ENCODE data around the gene LDLRAD1. TPM values are rescaled to one million over a fixed set of nuclear protein-coding genes. Genes with fewer than 3 reads are reported as not detected.

The LDLRAD1 gene
- total RNA-seq, 1 experiment from 2014 or later = not detected

DNA sequence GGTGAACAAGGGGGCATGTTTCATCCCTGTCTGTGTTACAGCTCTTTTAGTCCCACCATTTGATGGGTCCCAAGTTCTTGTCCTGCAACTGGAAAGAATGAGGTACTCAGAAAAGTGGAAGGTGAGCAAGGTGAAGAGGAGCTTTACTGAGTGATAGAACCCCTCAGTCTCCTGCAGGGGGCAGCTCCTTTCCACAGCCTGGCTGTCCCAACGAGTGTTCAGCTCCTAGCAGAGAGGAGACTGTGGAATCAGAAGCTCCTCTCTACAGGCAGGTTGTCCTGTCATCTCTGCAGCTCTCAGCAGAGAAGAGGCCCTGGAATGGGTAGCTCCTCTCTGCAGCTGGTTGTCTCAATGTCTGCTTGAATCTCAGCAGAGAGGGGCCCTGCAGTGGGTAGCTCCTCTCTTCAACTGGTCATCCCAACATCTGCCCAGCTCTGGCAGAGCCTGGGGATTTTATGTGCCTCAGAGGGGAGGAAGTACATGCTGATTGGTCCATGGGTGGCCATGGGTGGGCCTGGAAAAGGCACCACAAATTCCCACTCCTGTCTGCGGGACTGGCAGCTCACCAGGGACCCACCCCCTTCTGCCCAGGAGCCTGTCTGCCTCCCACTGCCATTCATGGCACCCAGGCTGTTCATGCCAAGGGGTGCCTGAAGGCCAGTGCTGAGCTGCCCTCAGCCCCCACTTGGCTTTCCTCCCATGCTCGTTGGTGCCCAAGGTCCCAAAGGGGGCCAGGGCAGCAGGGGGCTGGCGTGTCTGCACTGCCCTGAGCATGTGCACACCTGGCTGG, 25.7 kb downstream of the LDLRAD1 start:
- H3K27ac ChIP-seq (ENCODE audit: low read length) = no peak overlapping the region
- H3K27me3 ChIP-seq (ENCODE audit: control insufficient read depth, insufficient read depth, low read length) = no peaks in the 10 kb centered on the region
- H3K9me3 ChIP-seq (ENCODE audit: control insufficient read depth, insufficient read depth, low read depth, low read length) = no peaks in the 10 kb centered on the region
- intact Hi-C loops (cut with micrococcal nuclease; ENCODE audit: unreplicated experiment) = no loop called here
- no peak overlapping the region for H3K4me3 ChIP-seq (ENCODE audit: low read depth in 2 of 2, low read length in 2 of 2)
- TF ChIP-seq, protein P1, sequence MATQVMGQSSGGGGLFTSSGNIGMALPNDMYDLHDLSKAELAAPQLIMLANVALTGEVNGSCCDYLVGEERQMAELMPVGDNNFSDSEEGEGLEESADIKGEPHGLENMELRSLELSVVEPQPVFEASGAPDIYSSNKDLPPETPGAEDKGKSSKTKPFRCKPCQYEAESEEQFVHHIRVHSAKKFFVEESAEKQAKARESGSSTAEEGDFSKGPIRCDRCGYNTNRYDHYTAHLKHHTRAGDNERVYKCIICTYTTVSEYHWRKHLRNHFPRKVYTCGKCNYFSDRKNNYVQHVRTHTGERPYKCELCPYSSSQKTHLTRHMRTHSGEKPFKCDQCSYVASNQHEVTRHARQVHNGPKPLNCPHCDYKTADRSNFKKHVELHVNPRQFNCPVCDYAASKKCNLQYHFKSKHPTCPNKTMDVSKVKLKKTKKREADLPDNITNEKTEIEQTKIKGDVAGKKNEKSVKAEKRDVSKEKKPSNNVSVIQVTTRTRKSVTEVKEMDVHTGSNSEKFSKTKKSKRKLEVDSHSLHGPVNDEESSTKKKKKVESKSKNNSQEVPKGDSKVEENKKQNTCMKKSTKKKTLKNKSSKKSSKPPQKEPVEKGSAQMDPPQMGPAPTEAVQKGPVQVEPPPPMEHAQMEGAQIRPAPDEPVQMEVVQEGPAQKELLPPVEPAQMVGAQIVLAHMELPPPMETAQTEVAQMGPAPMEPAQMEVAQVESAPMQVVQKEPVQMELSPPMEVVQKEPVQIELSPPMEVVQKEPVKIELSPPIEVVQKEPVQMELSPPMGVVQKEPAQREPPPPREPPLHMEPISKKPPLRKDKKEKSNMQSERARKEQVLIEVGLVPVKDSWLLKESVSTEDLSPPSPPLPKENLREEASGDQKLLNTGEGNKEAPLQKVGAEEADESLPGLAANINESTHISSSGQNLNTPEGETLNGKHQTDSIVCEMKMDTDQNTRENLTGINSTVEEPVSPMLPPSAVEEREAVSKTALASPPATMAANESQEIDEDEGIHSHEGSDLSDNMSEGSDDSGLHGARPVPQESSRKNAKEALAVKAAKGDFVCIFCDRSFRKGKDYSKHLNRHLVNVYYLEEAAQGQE (IDR thresholded peaks at IDR 0.05; ENCODE audit: insufficient read depth in 1 of 2, low read depth in 2 of 2, low read length in 1 of 2) = no peak
- TF ChIP-seq POLR2AphosphoS5 (IDR thresholded peaks at IDR 0.05; ENCODE audit: low read depth, low read length) (no peak), SIN3A (IDR thresholded peaks at IDR 0.05; ENCODE audit: borderline replicate concordance, insufficient read depth, low read depth, low read length) (no peak), TCF7L2 (IDR thresholded peaks at IDR 0.05; ENCODE audit: low read depth, low read length) (no peak)
- in situ Hi-C loops (cut with HindIII; ENCODE audit: low pct_unique_long_range_greater_than_20kb, low sequenced_read_pairs) = no loop called here
- no TSS peak for BruUV-seq (replicated peaks)
- H3K4me1 ChIP-seq (ENCODE audit: control insufficient read depth, insufficient read depth, low read length) = no peaks in the 10 kb centered on the region
- no peaks in the 10 kb centered on the region for H3K36me3 ChIP-seq (ENCODE audit: control insufficient read depth, insufficient read depth, low read length)
- no peak for DNase-seq (ENCODE audit: low read depth, low spot score)
- POLR2A ChIA-PET = interaction anchor here (0.7 kb wide), 1 partner anchor 525 kb away, joined by 3 read pairs; no protein-coding TSS in a partner anchor
- no peak for ATAC-seq
- CTCF ChIA-PET = interaction anchor here (0.6 kb wide), 1 partner anchor 13 kb away, joined by 8 read pairs; no protein-coding TSS in a partner anchor

DNA sequence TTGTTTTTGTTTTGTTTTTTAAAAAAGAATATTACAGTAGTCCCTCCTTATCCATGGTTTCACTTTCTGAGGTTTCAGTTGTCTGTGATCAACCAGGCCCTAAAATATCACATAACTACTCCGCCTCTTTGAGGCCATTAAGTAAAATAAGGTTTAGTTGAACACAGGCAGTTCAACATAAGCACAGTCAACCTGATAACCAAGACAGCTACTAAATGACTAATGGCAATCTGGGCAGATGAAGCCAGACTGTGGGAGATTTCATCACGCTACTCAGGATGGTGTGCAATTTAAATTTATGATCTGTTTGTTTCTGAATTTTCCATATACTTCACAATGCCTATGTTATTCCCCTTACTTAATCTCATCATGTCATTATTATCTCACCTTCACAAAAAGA, 30.1 kb downstream of the LDLRAD1 start:
- CTCF ChIA-PET = no interaction called here
- intact Hi-C loops (cut with micrococcal nuclease; ENCODE audit: unreplicated experiment) = no loop called here
- Histone ChIP-seq H3K9me3 (ENCODE audit: control insufficient read depth, insufficient read depth, low read depth, low read length) (no peaks in the 10 kb centered on the region), H3K4me3 (ENCODE audit: low read depth in 2 of 2, low read length in 2 of 2) (no peak overlapping the region), H3K36me3 (ENCODE audit: control insufficient read depth, insufficient read depth, low read length) (no peaks in the 10 kb centered on the region), H3K27me3 (ENCODE audit: control insufficient read depth, insufficient read depth, low read length) (no peaks in the 10 kb centered on the region), H3K27ac (ENCODE audit: low read length) (no peak overlapping the region), H3K4me1 (ENCODE audit: control insufficient read depth, insufficient read depth, low read length) (no peaks in the 10 kb centered on the region)
- in situ Hi-C loops (cut with HindIII; ENCODE audit: low pct_unique_long_range_greater_than_20kb, low sequenced_read_pairs) = no loop called here
- no peak for DNase-seq (ENCODE audit: low read depth, low spot score)
- TF ChIP-seq, protein P1 (IDR thresholded peaks at IDR 0.05; ENCODE audit: insufficient read depth in 1 of 2, low read depth in 2 of 2, low read length in 1 of 2) = no peak
- no peak for TF ChIP-seq SIN3A (IDR thresholded peaks at IDR 0.05; ENCODE audit: borderline replicate concordance, insufficient read depth, low read depth, low read length)
- no peak for TF ChIP-seq POLR2AphosphoS5 (IDR thresholded peaks at IDR 0.05; ENCODE audit: low read depth, low read length)
- TF ChIP-seq, protein P2, sequence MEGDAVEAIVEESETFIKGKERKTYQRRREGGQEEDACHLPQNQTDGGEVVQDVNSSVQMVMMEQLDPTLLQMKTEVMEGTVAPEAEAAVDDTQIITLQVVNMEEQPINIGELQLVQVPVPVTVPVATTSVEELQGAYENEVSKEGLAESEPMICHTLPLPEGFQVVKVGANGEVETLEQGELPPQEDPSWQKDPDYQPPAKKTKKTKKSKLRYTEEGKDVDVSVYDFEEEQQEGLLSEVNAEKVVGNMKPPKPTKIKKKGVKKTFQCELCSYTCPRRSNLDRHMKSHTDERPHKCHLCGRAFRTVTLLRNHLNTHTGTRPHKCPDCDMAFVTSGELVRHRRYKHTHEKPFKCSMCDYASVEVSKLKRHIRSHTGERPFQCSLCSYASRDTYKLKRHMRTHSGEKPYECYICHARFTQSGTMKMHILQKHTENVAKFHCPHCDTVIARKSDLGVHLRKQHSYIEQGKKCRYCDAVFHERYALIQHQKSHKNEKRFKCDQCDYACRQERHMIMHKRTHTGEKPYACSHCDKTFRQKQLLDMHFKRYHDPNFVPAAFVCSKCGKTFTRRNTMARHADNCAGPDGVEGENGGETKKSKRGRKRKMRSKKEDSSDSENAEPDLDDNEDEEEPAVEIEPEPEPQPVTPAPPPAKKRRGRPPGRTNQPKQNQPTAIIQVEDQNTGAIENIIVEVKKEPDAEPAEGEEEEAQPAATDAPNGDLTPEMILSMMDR (IDR thresholded peaks at IDR 0.05) = no peak
- POLR2A ChIA-PET = no interaction called here
- no TSS peak for BruUV-seq (replicated peaks)
- no peak for ATAC-seq

All from Panc1 (cell line).